Fibroblast of gingiva (primary cell): ENCODE results near the gene IQCH.

Source experiments
- DNase-seq: peaks from one replicate; pipeline ENCODE4 v3.0.0-alpha.2; 2011; ENCODE audit warnings: low read depth

Gene IQCH

DNA sequence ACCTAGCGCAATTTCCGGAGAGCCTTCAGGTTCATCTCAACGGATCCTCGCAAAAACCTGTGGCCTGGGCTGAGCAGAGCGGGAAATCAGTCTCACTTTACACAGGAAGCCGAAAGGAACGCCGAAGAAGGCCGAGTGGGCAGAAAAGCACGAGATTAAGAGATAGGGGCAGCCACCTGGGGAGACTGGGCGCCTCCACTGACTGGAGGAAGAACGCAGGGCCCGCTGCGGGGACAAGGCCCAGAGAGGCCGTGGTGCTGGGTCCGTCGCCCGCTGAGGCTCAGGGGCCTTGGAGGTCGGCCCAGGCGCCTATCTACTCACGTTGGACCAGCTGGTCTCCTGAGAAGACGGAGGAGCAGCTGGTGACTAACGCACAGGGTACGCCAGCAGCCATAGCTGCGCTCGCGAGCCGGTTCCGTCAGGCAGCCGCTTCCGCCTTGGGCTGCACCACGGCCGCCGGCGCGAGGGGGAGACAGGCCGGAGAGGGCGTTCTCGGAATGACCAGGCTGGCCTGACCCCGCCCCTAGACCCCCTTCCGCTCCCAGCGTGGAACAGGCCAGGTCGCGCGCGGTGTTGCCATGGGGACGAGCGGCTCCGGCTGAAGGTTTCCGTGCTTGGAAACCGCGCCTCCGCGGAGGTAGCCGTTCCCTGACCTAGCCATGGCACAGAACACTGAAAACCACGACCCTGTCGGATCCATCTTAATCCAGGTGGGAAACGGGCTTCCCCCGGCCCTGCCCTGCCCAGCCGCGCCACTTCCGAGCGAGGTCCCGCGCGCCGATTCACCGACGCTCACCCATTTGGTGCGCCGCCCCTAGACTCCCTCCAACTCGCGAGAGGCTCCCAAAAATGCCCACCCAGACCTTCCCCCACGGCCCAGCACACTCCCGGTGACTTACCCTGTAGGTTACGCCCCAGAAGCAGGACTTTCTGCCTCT, at the start of gene IQCH, which contains the start of gene AAGAB:
IQCH (plus strand) TSS at position 549 of the 938 bp plus-strand sequence; CDS start at position 660, 111 bp downstream.
AAGAB (minus strand) TSS at position 424 of the 938 bp plus-strand sequence; CDS start at position 394, 30 bp downstream.
- peak; percentile 98 for DNase-seq

DNA sequence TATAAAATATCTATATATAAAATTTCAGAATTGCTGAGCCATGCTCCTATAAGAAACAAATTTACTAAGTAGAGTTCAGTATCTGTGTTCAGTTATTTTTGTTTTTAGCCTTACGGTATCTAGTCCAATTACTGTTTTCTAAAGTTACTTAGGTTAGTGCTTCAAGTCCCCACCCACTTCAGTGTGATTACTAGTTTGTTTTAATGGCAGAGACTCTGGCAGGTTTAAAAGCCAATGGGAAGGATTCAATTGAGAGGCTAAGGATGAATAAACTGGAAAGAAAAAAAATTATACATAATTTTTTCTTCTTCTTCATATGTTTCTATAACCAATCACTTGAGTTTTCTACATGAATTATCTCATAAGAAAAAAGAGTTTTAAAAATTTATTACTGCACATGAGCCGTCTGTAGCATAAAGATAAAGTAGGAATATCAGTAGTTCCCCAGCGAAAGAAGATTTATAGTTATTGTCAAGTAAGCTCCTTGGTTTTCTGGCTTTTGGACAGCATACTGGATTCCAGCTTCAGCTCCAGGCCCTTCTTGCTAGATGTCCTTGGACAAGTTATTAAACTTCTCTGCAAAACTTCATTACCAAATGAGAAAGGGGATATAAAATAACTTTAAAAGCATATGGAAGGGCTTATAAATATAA, 46.9 kb upstream of the IQCH start:
- no peak for DNase-seq

DNA sequence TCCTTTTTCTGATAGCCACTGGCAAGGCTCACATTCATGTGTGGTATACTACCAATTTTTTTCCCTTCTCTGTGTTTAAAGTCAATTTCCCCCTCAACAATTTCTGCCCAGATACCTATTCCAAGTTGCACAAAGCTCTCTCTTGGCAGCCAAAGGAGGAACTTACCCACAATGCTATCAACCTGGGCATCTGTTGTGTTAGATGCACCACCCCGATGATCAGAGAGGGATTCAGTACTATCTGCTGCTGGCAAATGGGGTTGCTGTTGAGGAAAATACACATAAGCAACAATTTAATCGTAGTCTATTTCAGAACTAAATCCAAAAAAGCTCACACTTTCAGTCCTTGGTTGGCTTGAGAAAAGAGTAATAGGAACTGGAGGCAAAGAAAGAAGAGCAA, 46.2 kb upstream of the IQCH start:
- DNase-seq, result no peak

DNA sequence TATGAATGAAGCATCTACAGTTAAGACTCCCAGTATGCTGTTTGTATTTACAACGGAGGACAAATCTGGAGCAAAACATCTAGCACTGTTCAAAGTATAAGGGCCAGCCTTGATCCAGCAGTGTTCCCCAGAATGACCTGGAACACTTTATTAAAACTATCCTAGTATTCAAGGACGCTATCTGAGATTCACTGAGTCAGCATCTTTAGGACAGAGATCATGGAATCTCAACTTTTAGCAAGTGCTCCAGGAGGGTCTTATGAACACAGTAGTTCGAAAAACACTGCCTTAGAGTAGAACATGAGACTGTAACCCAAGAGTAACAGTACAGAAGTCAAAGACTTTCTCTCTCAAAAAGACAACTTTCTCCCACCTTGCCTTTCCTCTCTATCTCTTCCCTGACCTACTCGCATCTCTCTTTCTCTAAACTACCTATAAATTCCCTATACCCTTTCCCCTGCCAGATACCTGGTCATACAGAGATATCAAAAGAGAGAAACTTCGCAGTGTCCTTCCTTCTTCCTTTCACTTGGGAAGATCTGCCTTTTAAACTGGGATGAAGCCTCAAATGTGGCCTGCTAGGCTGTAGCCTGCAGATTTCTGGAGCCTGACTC, 43.9 kb upstream of the IQCH start:
- no peak for DNase-seq

DNA sequence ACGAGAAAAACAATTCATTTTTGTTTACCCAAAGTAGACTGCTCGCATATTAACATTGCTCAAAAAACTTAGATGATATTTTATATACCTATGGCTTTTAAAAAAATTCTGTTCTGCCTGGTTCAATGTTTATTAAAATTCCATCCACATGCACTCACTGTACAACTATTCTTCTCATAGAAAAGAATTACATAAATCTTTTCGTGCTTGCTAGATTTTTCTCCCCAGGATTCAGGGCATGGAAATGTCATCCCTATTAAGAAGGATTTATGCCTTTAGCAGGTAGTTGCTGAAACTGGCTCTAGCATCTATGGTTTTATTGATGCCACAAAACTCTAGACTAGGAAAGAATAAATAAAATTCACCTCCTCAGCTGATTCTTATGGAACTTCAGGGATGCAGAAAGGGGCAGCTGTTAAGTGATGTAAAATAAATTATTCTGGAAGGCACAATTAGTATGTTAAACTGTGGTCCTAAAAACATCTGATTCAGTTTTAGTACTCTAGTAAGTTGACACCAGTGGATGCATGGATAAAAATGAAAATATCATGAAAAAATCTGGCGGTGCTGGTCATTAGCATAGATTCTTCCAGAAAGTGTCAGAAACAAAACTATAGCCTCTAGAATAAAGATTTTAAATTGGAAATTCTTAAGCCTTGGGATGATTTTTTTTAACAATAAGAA, 41.8 kb upstream of the IQCH start:
- DNase-seq, result no peak

DNA sequence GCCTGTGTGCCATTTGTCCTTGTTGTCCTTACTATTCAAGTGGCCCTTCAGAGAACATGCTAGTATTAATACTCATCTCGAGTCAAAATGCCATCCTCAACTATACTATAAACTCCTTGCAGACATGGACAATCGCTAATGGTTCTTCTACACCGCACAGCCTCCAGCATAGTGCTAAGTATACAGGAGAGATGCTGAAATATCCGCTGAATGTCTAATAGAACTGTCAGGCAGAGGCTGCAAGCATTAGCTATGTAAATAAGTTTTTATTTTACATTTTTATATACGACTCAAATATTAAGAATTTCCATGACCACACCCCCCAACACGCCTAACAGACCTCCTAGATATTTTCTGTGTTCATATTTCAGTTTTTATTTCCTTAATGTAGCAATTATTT, 39.5 kb upstream of the IQCH start:
- DNase-seq, result no peak

DNA sequence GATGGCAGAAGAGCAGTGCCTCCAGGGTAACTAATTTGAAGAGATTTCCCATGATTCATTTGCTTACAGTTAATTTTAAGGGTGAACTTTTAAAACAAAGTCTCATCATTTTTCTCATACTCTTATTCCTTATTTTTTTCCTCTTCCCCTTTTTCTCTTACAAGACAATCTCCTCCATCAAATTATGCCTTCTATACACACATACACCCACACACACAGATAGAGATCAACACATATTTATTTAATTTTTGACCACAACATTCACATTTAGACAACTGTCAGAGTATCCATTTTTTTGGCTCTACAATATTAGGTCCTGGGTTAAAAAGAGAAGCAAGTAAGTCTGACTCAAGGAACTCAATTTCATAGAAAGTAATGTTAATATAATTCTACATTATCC, 37.7 kb upstream of the IQCH start:
- no peak for DNase-seq

DNA sequence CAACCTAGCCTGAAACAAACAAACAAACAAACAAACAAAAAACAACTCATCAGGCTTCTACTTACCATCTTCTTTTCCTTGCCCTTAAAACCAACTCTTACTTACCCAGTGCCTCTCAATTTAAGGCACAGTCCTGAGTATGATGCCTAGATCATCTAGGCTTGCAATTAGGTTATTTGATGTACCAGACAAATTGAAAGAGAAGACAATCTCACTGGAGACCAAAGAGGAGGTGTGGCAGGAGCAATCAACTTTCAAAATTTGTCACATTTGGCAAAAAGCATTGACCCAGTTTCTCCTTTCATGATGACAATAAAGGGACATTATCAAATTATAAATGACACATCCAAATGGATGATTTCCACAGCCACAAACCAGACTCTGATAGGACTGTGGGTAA, 36.2 kb upstream of the IQCH start:
- no peak for DNase-seq

DNA sequence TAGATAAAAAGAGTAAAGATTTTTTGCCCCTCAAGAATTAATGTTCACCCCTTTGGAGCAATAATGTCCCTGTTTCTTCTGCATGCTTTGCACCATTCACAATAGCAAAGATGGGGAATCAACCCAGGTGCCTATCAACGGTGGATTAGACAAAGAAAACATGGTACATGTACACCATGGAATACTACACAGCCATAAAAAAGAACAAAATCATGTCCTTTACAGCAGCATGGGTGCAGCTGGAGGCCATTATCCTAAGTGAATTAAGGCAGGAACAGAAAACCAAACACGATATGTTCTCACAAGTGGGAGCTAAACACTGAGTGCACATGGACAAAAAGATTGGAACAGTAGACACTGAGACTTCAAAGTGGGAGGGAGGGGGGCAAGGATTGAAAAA, 35.3 kb upstream of the IQCH start:
- no peak for DNase-seq

DNA sequence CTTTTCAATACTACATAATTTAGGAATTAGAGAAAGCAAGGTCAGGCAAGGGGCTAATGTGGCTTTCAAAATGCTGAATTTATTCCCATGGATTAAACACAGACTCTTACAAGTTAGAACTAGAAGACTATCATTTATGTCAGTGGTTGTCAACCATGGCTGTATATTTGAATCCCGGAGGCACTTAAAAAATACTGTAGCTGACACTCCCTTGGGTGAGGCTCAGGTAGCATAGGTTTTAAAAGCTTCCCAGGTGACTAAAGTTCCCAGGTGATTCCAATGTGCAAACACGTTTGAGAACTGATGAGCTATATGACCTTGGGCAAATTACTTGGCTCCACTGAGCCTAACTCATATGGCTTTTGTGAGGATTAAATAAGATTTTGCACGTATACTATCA, 29.7 kb upstream of the IQCH start:
- no peak for DNase-seq

DNA sequence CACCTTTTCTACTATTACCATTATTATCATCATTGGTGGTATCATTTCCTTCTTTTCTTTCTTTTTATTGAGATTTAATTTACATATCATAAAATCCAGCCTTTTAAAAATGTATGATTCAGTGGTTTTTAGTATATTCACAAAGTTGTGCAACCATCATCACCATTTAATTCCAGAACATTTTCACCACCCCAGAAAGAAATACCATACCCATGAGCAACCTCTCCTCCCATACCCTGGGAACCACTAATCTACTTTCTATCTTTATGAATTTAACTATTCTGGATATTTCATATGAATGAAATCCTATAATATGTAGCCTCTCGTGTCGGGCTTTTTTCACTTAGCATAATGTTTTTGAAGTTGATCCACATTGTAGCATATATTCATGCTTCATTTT, 29.2 kb upstream of the IQCH start:
- DNase-seq, result peak; percentile 62

DNA sequence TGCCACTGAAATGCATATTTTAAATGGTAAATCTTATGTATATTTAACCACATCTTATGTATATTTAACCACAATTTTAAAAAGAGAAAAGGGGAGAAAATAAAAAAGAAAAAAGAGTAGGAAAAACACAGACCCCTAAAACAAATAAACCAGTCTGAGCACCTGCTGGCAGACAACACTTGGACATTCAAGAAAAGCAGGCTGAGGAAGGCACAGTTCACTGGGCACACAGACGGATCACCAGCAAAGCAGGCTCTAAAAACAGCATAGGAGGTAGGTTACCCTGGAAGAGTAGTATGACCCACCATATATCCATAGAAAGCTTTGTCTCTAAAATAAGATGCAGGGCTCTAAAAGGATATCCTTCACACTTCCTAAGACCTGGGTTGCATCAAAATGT, 27.2 kb upstream of the IQCH start:
- no peak for DNase-seq

DNA sequence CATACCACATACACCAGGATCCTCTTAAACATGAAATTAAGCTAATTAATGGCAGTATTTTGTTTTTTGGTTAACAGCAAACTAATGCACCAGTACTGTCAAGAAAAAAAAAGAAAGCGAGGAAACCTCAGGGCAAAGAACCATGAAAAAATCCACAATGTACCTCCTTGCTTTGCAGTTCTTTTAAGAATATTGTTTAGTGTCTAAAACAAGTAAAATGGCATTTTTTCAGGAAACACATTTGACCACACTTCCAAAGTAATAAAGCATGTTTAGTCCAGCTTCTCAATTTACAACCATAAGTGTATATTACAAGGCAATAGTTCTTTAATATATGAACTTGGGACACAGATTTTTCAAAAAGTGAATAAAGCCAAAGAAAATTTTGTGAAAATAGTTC, 26.7 kb upstream of the IQCH start:
- no peak for DNase-seq

DNA sequence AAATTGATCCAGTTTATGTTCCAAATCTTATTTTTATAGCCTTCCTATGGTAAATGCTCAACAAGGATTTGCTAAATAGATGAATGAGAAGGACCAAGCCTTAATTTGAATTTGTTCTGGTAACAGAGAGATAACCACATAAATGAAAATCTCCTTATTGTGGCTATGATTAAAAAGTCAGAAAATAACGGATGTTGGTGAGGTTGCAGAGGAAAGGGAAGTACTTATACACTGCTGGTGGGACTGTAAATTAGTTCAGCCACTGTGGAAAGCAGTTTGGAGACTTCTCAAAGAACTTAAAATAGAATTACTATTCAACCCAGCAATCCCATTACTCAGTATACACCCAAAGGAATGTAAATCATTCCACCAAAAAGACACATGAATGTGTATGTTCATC, 26.3 kb upstream of the IQCH start:
- no peak for DNase-seq

DNA sequence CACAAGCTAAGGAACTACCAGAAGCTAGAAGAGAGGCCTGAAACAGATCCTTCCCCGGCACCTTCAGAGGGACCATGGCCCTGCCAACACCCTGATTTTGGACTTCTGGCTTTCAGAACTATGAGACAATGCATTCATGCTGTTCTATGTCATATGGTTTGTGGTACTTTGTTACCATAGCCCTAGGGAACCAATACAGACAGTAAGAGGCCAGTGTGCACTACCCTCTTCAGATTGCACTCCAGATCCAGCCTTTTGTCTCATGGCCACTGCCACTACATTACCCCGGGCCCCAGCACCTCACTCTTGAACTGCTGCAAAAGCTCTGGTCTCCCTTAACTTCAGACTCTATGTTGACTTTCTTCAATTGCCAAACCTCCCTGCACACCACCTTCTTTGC, 24.1 kb upstream of the IQCH start:
- DNase-seq, result no peak

DNA sequence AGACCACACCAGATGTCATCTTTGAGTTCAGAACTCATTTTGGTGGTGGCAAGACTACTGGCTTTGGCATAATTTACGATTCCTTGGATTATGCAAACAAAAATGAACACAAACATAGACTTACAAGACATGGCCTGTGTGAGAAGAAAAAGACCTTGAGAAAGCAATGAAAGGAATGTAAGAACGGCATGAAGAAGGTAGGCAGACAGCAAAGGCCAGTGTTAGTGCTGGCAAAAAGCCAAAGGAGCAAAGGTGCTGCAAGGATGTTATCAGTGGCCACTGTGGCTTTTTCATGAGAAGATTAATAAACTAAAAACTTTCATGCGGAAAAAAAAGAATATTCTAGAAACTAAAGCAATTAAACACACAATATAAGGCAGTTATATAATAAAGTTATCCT, 22.0 kb upstream of the IQCH start:
- DNase-seq, result no peak

DNA sequence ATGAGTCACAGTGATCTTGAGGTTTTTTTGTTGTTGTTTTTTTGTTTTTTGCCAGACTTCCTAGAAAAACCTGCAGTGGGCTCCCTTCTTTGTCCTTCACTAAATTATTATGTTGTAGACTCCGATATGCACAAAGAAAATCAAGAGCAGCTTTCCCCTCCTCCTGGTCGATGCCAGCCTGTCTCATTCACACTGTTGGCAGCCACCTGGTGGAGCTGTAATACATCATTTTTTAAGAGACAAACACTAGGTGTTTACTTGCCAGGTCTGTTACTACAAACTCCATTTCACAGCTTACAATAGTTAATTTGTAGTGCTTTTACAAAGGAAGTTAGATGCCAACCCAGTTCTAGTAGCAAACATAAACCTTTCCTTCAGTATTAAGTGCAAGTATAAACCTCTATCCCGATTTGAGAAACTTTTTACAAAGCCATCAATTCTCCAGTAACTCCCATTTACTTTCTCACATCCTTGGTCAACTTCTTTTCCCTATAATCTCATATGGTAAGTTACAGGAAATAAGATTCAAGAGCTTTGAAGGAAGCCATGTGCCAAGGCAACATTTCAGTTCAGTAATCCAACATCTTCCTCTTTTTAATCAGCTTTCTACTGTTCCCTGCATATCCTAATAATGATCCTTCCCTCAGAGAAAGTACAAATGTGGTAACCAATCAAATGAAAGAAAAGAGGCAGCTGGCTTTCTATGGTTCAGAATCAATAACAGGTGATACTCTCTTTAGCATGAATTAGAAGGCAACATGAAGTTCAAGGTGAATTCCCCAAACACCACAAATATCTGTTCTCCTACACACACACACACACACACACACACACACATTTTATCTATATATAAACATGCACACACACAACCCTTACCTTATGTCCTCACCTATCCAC, 14.1 kb upstream of the IQCH start:
- DNase-seq, result no peak

DNA sequence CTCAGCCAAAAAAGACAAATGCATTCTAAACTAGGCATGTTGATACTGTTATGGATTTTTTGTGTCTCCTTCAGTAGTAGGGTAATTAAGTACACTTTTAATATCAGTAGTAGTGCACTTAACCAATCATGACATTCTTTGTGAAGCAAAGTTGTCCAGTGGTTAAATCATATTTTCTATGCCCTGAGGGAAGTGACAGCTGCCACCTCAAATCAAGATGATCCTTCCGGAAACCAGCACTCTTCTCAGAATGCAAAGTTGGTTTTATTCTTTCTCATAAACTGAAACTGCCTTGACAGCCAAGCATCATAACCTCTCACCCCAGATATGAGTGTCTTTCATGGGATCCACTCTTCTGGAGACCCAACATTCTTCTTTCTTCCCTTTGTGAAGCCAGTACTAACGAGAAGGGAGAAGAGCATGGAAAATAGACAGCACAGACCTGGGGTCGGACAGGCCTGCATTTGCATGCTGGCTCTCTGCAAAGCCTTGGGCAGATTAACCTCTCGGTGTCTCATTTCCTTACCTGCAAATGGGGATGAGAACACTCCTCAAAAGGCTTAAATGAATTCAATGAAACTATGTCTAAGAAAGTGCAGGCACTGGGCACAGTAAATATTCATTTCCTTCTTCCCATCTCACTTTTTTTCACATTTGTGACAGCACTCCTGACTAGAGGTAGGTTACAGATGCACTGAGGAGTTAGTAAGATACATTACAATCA, 13.3 kb upstream of the IQCH start:
- DNase-seq, result no peak

DNA sequence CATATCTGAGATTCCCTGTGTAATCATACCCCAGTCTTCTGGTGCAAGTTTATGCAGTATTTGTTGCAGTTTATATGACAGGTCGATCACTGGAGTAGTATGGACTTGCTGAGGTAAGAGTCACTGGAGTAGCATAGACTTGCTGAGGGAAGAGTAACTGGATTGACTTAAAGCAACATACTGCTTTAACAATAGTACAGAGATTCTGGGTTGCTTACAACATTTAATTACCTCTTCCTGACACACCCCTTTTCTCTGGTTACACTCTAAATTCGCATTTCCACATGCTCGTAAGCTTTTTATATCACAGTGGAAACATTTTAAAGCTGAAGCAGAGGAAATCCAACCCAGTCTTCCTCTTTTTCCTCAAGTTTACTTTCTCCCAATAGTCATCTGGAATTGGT, 11.9 kb upstream of the IQCH start:
- peak; percentile 74 for DNase-seq

DNA sequence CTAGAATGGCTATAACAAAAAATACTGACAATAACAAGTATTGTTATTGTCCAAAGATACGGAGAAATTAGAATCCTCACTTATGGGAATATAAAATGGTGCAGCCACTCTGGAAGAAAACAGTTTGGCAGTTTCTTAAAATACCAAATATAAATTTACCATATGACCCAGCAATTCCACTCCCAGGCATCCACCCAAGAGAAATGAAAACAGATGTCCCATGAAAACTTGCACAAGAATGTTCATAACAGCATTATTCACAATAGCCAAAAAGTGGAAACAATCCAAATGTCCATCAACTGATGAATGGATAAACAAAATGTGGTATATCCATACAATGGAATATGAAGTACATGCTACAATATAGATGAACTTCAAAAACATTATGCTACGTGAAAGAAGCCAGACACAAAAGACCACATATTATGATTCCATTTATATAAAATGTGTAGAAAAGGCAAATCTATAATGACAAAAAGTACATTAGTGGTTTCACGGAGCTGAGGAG, 9.6 kb upstream of the IQCH start:
- DNase-seq, result peak; percentile 86
